Activated CD4-positive, CD25-positive, alpha-beta regulatory T cell treated with anti-CD3 and anti-CD28 coated beads, Interleukin-2, amount 50 U/mL, for 16 hours (primary cell): ENCODE results near the gene MAMDC2.
"Not testable (repeated sequence)": the region's sequence is repeated elsewhere in the genome, so short reads cannot be mapped to it uniquely, and the experiment has no call there.

Source experiments
- DNase-seq: peaks from one replicate; pipeline ENCODE4 v3.0.0-alpha.2; 2020; ENCODE audit warnings: low read depth, low spot score

MAMDC2 gene

GRCh38 chr9:70038171-70038621 lies 5.5 kb upstream of the MAMDC2 start:
- DNase-seq: not testable (repeated sequence)

- DNase-seq: no peak
Observed at GRCh38 chr9:70040376-70040903, 3.2 kb upstream of the MAMDC2 start.

GRCh38 chr9:70042461-70043215 lies 1.0 kb upstream of the MAMDC2 start:
- DNase-seq: no peak

GRCh38 chr9:70043285-70043684 lies 363 bp upstream of the MAMDC2 start:
- DNase-seq: no peak

GRCh38 chr9:70044490-70045307 lies 1.1 kb downstream of the MAMDC2 start:
- no peak for DNase-seq

- DNase-seq: no peak
Observed at GRCh38 chr9:70045452-70045851, 1.8 kb downstream of the MAMDC2 start.

- no peak for DNase-seq
Observed at GRCh38 chr9:70046274-70047070, 2.8 kb downstream of the MAMDC2 start.

- no peak for DNase-seq
Observed at GRCh38 chr9:70049236-70049635, 5.6 kb downstream of the MAMDC2 start.

GRCh38 chr9:70049672-70050271 lies 6.1 kb downstream of the MAMDC2 start:
- no peak for DNase-seq

GRCh38 chr9:70052768-70053167 lies 9.1 kb downstream of the MAMDC2 start:
- no peak for DNase-seq

- DNase-seq: no peak
Observed at GRCh38 chr9:70053864-70054263, 10.2 kb downstream of the MAMDC2 start.

GRCh38 chr9:70054521-70054920 lies 10.9 kb downstream of the MAMDC2 start:
- DNase-seq: no peak

GRCh38 chr9:70055406-70056210 lies 12.0 kb downstream of the MAMDC2 start:
- DNase-seq: no peak

GRCh38 chr9:70056211-70056944 lies 12.7 kb downstream of the MAMDC2 start:
- DNase-seq: no peak

GRCh38 chr9:70058569-70059116 lies 15.0 kb downstream of the MAMDC2 start:
- no peak for DNase-seq

GRCh38 chr9:70060148-70060882 lies 16.7 kb downstream of the MAMDC2 start:
- no peak for DNase-seq

GRCh38 chr9:70060883-70061507 lies 17.3 kb downstream of the MAMDC2 start:
- DNase-seq: no peak

- DNase-seq: no peak
Observed at GRCh38 chr9:70061776-70062175, 18.1 kb downstream of the MAMDC2 start.
